Keratinocyte (primary cell): Measurements from ENCODE around the gene NTN1. TPM values are rescaled to one million over a fixed set of nuclear protein-coding genes. Genes with fewer than 3 reads are reported as not detected.
"Not testable (repeated sequence)": the region's sequence is repeated elsewhere in the genome, so short reads cannot be mapped to it uniquely, and the experiment has no call there.

Experiments
- DNase-seq: peaks from one replicate; pipeline ENCODE4 v3.0.0-alpha.2; 2011; ENCODE audit warnings: low read depth, missing footprints, low spot score
- FAIRE-seq: peaks from 2 replicates; lab custom pipeline; 2011; peaks lifted over from hg19 to GRCh38; lab: Jason Lieb, UNC
- H2AFZ ChIP-seq: 2 replicates; pipeline ENCODE4 v1.6.0; 2012; ENCODE audit warnings: low read length, control low read depth, inconsistent platforms; ENCODE audit not compliant: control insufficient read depth
- H3K27ac ChIP-seq: 2 replicates; pipeline ENCODE4 v1.5.1; 2011; ENCODE audit warnings: low read length; ENCODE audit not compliant: control insufficient read depth, insufficient read depth
- H3K27me3 ChIP-seq: 3 replicates; pipeline ENCODE4 v1.6.0; 2011; ENCODE audit warnings: low read length; ENCODE audit not compliant: control insufficient read depth, insufficient read depth; ENCODE audit errors: extremely low read depth
- H3K36me3 ChIP-seq, 2 experiments: 2 replicates in 1 of 2; 3 replicates in 1 of 2; pipeline ENCODE4 v1.5.1; 2011; ENCODE audit warnings: low read length in 2 of 2, mild to moderate bottlenecking in 1 of 2; ENCODE audit not compliant: control insufficient read depth in 2 of 2, insufficient read depth in 2 of 2; ENCODE audit errors: extremely low read depth in 1 of 2
- H3K4me1 ChIP-seq: 3 replicates; pipeline ENCODE4 v1.5.1; 2011; ENCODE audit warnings: low read length; ENCODE audit not compliant: control insufficient read depth, insufficient read depth; ENCODE audit errors: extremely low read depth
- H3K4me2 ChIP-seq: 3 replicates; pipeline ENCODE4 v1.6.0; 2011; ENCODE audit warnings: low read depth, low read length; ENCODE audit not compliant: control insufficient read depth, insufficient read depth; ENCODE audit errors: extremely low read depth
- H3K4me3 ChIP-seq, 3 experiments: fragments of 200-600 bp in 1 of 3; sonication (generic) in 1 of 3; 2 replicates in 2 of 3; 3 replicates in 1 of 3; pipeline ENCODE4 v1.5.1; 2011 to 2016; ENCODE audit warnings: low read length in 3 of 3, mild to moderate bottlenecking in 3 of 3, control low read depth in 2 of 3, inconsistent platforms in 1 of 3, low read depth in 1 of 3, mixed read lengths in 1 of 3, mixed run types in 1 of 3, moderate library complexity in 1 of 3; ENCODE audit not compliant: control insufficient read depth in 2 of 3, insufficient read depth in 2 of 3; ENCODE audit errors: extremely low read depth in 1 of 3
- H3K79me2 ChIP-seq: 2 replicates; pipeline ENCODE4 v1.6.0; 2012; ENCODE audit warnings: low read length; ENCODE audit not compliant: control insufficient read depth, insufficient read depth
- H3K9ac ChIP-seq: 3 replicates; pipeline ENCODE4 v1.6.0; 2011; ENCODE audit warnings: low read length; ENCODE audit not compliant: control insufficient read depth, insufficient read depth; ENCODE audit errors: extremely low read depth
- H3K9me1 ChIP-seq: 3 replicates; pipeline ENCODE4 v1.6.0; 2011; ENCODE audit warnings: low read length; ENCODE audit not compliant: control insufficient read depth, insufficient read depth; ENCODE audit errors: extremely low read depth
- H3K9me3 ChIP-seq: 2 replicates; pipeline ENCODE4 v1.5.1; 2012; ENCODE audit warnings: low read depth, low read length; ENCODE audit not compliant: control insufficient read depth
- H4K20me1 ChIP-seq: 3 replicates; pipeline ENCODE4 v1.6.0; 2011; ENCODE audit warnings: low read length; ENCODE audit not compliant: control insufficient read depth, insufficient read depth; ENCODE audit errors: extremely low read depth
- CTCF ChIP-seq, 3 experiments: IDR thresholded peaks in 1 of 3; conservative IDR thresholded peaks in 1 of 3; optimal IDR thresholded peaks in 1 of 3; 2 replicates in 2 of 3; 3 replicates in 1 of 3; pipeline versions ENCODE3 to v1.5.1; 2011; ENCODE audit warnings: low read length in 3 of 3, mild to moderate bottlenecking in 3 of 3, moderate library complexity in 2 of 3, control low read depth in 1 of 3, inconsistent platforms in 1 of 3; ENCODE audit not compliant: insufficient read depth in 2 of 3; ENCODE audit errors: extremely low read depth in 1 of 3
- EZH2 ChIP-seq: IDR thresholded peaks from one replicate; pipeline ENCODE4 v1.6.1; 2012; ENCODE audit warnings: inconsistent platforms, mild to moderate bottlenecking, low read length, moderate library complexity
- dilution Hi-C: fragments of 300-500 bp; cut with MboI; formaldehyde crosslinking; loops from one replicate; pipeline ENCODE4 v1.7.0; 2020; ENCODE audit warnings: low sequenced_read_pairs; ENCODE audit not compliant: extremely low pct_ligation_motif_present
- polyA plus RNA-seq, 5 experiments: library from polyadenylated mRNA; depleted of rRNA in 3 of 5; stranded (reverse) in 3 of 5; stranded (forward) in 1 of 5; unstranded in 1 of 5; fragments of >200 nt; gene quantifications; 1 replicate in 1 of 5; 2 replicates in 3 of 5; 3 replicates in 1 of 5; pipeline versions ENCODE4 v1.2.1 to v1.2.3, GENCODE V29; 2011 to 2012; ENCODE audit warnings: missing spikeins in 2 of 5, low read depth in 1 of 5, low replicate concordance in 1 of 5

NTN1 gene
- polyA plus RNA-seq, 1 donor (not counting 4 experiments of a cell fraction or from before 2014, with no cell fraction given): 0.10 TPM

GRCh38 chr17:9150446-9151090, 129.3 kb downstream of the NTN1 start:
- Histone ChIP-seq H3K79me2 (no peaks in the 10 kb centered on the region), H3K9ac (no peak overlapping the region), H3K4me2 (no peak overlapping the region), H3K27ac (no peak overlapping the region), H3K27me3 (no peaks in the 10 kb centered on the region), H4K20me1 (no peaks in the 10 kb centered on the region), H3K36me3 (no peaks in the 10 kb centered on the region), H3K9me1 (no peaks in the 10 kb centered on the region), H2AFZ (no peak overlapping the region), H3K4me1 (no peaks in the 10 kb centered on the region), H3K4me3 (no peak overlapping the region), H3K9me3 (no peaks in the 10 kb centered on the region)
- FAIRE-seq: no peak
- dilution Hi-C loops: no loop called here
- no peak for TF ChIP-seq EZH2
- TF ChIP-seq CTCF (optimal IDR thresholded peaks at IDR 0.05 in 1 of 3, IDR thresholded peaks at IDR 0.05 in 1 of 3, conservative IDR thresholded peaks at IDR 0.05 in 1 of 3; ENCODE audit: extremely low read depth in 1 of 3, insufficient read depth in 2 of 3, low read length in 3 of 3): no peak
- DNase-seq: no peak

- no peaks in the 10 kb centered on the region for H3K27me3 ChIP-seq
- H3K4me1 ChIP-seq: no peaks in the 10 kb centered on the region
- H3K9me1 ChIP-seq: no peaks in the 10 kb centered on the region
- no peaks in the 10 kb centered on the region for H3K36me3 ChIP-seq
- H4K20me1 ChIP-seq: no peaks in the 10 kb centered on the region
- DNase-seq: no peak
- dilution Hi-C loops: no loop called here
- no peak overlapping the region for H3K4me3 ChIP-seq
- no peak for FAIRE-seq
- no peak overlapping the region for H3K27ac ChIP-seq
- H2AFZ ChIP-seq: no peak overlapping the region
- TF ChIP-seq EZH2 (no peak), CTCF (optimal IDR thresholded peaks at IDR 0.05 in 1 of 3, IDR thresholded peaks at IDR 0.05 in 1 of 3, conservative IDR thresholded peaks at IDR 0.05 in 1 of 3; ENCODE audit: extremely low read depth in 1 of 3, insufficient read depth in 2 of 3, low read length in 3 of 3) (no peak)
- no peaks in the 10 kb centered on the region for H3K9me3 ChIP-seq
- H3K9ac ChIP-seq: no peak overlapping the region
- H3K79me2 ChIP-seq: no peaks in the 10 kb centered on the region
- H3K4me2 ChIP-seq: no peak overlapping the region
Observed at GRCh38 chr17:9151091-9151490, 129.8 kb downstream of the NTN1 start.

- H4K20me1 ChIP-seq, H2AFZ ChIP-seq, H3K9me1 ChIP-seq, H3K4me2 ChIP-seq, DNase-seq, H3K9me3 ChIP-seq, H3K27me3 ChIP-seq, FAIRE-seq, H3K4me3 ChIP-seq, dilution Hi-C loops, H3K4me1 ChIP-seq, H3K79me2 ChIP-seq, H3K36me3 ChIP-seq, H3K9ac ChIP-seq, H3K27ac ChIP-seq: not testable (repeated sequence)
Observed at GRCh38 chr17:9151740-9152139, 130.4 kb downstream of the NTN1 start.
